GM23248 (cell line): ENCODE measurements around the gene NEK2. TPM values are rescaled to one million over a fixed set of nuclear protein-coding genes. Genes with fewer than 3 reads are reported as not detected.
"Not testable (repeated sequence)": the region's sequence is repeated elsewhere in the genome, so short reads cannot be mapped to it uniquely, and the experiment has no call there.

ENCODE experiments used
- DNase-seq: peaks from one replicate; pipeline ENCODE4 v3.0.0-alpha.2; 2015
- H2AFZ ChIP-seq: fragments of 200-600 bp; sonication (generic); 2 replicates; pipeline ENCODE4 v1.6.1; 2016; ENCODE audit warnings: antibody characterized with exemption
- H3F3A ChIP-seq: fragments of 200-600 bp; sonication (generic); 2 replicates; pipeline ENCODE4 v1.6.1; 2016; ENCODE audit warnings: mild to moderate bottlenecking, antibody characterized with exemption, mixed run types; ENCODE audit not compliant: insufficient read depth
- H3K27ac ChIP-seq: fragments of 200-600 bp; sonication (generic); 2 replicates; pipeline ENCODE4 v1.5.1; 2016; ENCODE audit warnings: mild to moderate bottlenecking
- H3K27me3 ChIP-seq: fragments of 200-600 bp; sonication (generic); replicated peaks from 2 replicates; pipeline ENCODE4 v1.6.1; 2016; ENCODE audit warnings: mild to moderate bottlenecking; ENCODE audit not compliant: insufficient read depth
- H3K36me3 ChIP-seq: fragments of 200-600 bp; sonication (generic); 2 replicates; pipeline ENCODE4 v1.6.1; 2016; ENCODE audit warnings: low read depth, mild to moderate bottlenecking
- H3K4me1 ChIP-seq: fragments of 200-600 bp; sonication (generic); 2 replicates; pipeline ENCODE4 v1.6.1; 2016; ENCODE audit warnings: mild to moderate bottlenecking; ENCODE audit not compliant: insufficient read depth
- H3K4me2 ChIP-seq: fragments of 200-600 bp; sonication (generic); one replicate; pipeline ENCODE4 v1.6.1; 2016; ENCODE audit warnings: mild to moderate bottlenecking; ENCODE audit not compliant: unreplicated experiment
- H3K4me3 ChIP-seq: fragments of 200-600 bp; sonication (generic); 2 replicates; pipeline ENCODE4 v1.5.1; 2016; ENCODE audit warnings: mild to moderate bottlenecking
- H3K79me2 ChIP-seq: fragments of 200-600 bp; sonication (generic); 2 replicates; pipeline ENCODE4 v1.6.1; 2016; ENCODE audit warnings: mild to moderate bottlenecking; ENCODE audit not compliant: insufficient read depth
- H3K9ac ChIP-seq: fragments of 200-600 bp; sonication (generic); 2 replicates; pipeline ENCODE4 v1.6.1; 2016; ENCODE audit warnings: mild to moderate bottlenecking
- H3K9me2 ChIP-seq: fragments of 200-600 bp; sonication (generic); 2 replicates; pipeline ENCODE4 v1.6.1; 2016; ENCODE audit warnings: mixed run types, mild to moderate bottlenecking, moderate library complexity; ENCODE audit not compliant: insufficient read depth
- H3K9me3 ChIP-seq: fragments of 200-600 bp; sonication (generic); one replicate; pipeline ENCODE4 v1.6.1; 2017; ENCODE audit warnings: low read depth
- H4K20me1 ChIP-seq: fragments of 200-600 bp; sonication (generic); 2 replicates; pipeline ENCODE4 v1.6.0; 2016; ENCODE audit not compliant: insufficient read depth
- EZH2 ChIP-seq: fragments of 200-600 bp; sonication (generic); IDR thresholded peaks from 2 replicates; pipeline ENCODE4 v1.6.1; 2018; ENCODE audit warnings: antibody characterized with exemption, mild to moderate bottlenecking; ENCODE audit not compliant: insufficient read depth, poor library complexity, severe bottlenecking
- EZH2phosphoT487 ChIP-seq: fragments of 200-600 bp; sonication (generic); IDR thresholded peaks from 2 replicates; pipeline ENCODE4 v1.6.1; 2018; ENCODE audit warnings: antibody characterized with exemption, moderate library complexity, mild to moderate bottlenecking, low read depth; ENCODE audit not compliant: insufficient read depth
- WGBS, 2 experiments: methylation state at CpG; one replicate each; pipeline ENCODE4 v1.1.6; 2015 to 2017; ENCODE audit warnings: low lambda C conversion rate in 2 of 2, low coverage in 1 of 2; ENCODE audit errors: missing lambda C conversion rate in 2 of 2; 5-methylcytosine and 5-hydroxymethylcytosine counted together
- in situ Hi-C: fragments of 300-500 bp; cut with MboI; formaldehyde crosslinking; loops from 2 replicates; pipeline ENCODE4 v1.15.0; 2020
- polyA plus RNA-seq: library from polyadenylated mRNA; unstranded; fragments of >200 nt; fragmentation: Nextera tagmentation; extraction: Ambion mirVana; gene quantifications from 2 replicates; pipeline ENCODE4 v1.2.1, GENCODE V29; 2016
- total RNA-seq: library from RNA; depleted of rRNA; stranded (reverse); fragments of >200 nt; shearing (Covaris generic); gene quantifications from 2 replicates; pipeline ENCODE4 v1.2.3, GENCODE V29; 2014

NEK2 gene
- total and polyA plus RNA-seq, 2 experiments from 2014 or later = 10.6 to 11.3 TPM

DNA sequence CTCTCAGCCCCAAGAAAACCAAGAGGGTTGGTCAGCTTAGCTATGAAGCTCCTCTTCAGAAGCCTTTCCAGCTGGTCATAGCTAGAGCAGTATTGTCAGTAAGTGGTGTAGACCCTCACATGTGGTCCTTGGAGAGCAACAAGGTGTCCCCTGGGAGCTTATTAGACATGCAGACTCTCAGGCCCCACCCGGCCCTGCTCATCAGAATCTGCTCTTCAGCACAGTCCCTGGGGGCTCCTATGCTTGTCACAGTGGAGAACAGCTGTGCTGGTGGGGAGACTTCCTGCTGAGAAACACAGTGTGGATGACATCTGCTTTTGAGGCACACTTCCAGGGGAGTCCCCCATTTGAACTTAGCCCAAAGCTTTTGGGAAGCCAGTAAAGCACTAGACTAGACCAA is 21.9 kb upstream of the NEK2 start:
- Histone ChIP-seq H3K9me2 (no peaks in the 10 kb centered on the region), H3K36me3 (no peaks in the 10 kb centered on the region), H3K4me3 (no peak overlapping the region), H3K79me2 (no peaks in the 10 kb centered on the region), H3K4me2 (no peak overlapping the region), H4K20me1 (no peaks in the 10 kb centered on the region), H3K27ac (no peak overlapping the region), H3K4me1 (no peaks in the 10 kb centered on the region), H3F3A (no peaks in the 10 kb centered on the region), H3K9me3 (no peaks in the 10 kb centered on the region), H3K27me3 (peaks cover 9% of the 10 kb centered on the region), H2AFZ (no peak overlapping the region), H3K9ac (no peak overlapping the region)
- WGBS, 2 experiments = 45 to 57% methylated on average over 1 of the region's 1 CpG
- no peak for TF ChIP-seq EZH2
- no peak for TF ChIP-seq EZH2phosphoT487
- in situ Hi-C loops = loop anchor here (25.0 kb wide), 1 partner anchor 315 kb away; no protein-coding TSS in a partner anchor
- DNase-seq = no peak

DNA sequence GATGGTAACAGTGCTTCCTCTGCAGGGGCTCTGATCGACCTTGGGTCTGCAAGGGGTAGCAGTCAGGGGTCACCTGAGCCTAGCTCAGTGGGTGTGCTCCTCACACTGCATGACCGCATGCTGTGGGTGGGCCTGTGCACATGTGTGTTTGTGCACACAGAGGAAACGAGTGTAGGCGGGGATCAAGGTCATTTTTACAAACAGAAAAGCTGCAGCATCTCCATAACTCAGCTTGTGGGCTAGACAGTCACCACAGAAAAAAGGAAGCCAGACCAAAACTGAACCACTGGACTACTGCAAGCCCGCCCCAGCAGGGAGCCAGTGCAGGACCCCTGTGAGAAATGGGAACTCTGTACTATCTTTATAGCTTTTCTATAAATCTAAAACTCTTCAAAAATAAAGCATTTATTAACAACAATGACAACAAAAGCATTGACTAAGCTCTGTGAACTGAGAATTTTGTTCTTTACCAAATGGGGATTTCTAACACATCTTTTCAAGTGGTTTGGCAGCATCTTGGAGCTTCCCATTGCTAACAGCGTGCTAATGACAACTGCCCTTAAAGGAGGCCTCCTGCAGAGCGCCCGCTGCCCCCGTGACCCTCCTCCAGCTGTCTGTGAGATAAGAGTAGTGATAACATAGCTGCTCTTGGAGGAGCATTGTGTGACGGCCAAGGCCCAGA is 19.9 kb upstream of the NEK2 start:
- Histone ChIP-seq H3K4me2 (no peak overlapping the region), H3K27me3 (no peaks in the 10 kb centered on the region; the same call in 1 of the 2 replicates), H3K4me3 (no peak overlapping the region), H3K36me3 (no peaks in the 10 kb centered on the region), H4K20me1 (no peaks in the 10 kb centered on the region), H3K4me1 (no peaks in the 10 kb centered on the region), H3K9ac (no peak overlapping the region), H3F3A (no peaks in the 10 kb centered on the region), H3K9me2 (no peaks in the 10 kb centered on the region), H3K79me2 (no peaks in the 10 kb centered on the region), H3K9me3 (no peaks in the 10 kb centered on the region), H2AFZ (no peak overlapping the region), H3K27ac (no peak overlapping the region)
- TF ChIP-seq EZH2 (no peak), EZH2phosphoT487 (no peak)
- DNase-seq = no peak
- in situ Hi-C loops = loop anchor here (25.0 kb wide), 1 partner anchor 317 kb away; no protein-coding TSS in a partner anchor
- WGBS, 2 experiments = 66% methylated on average over 10 of the region's 10 CpGs

DNA sequence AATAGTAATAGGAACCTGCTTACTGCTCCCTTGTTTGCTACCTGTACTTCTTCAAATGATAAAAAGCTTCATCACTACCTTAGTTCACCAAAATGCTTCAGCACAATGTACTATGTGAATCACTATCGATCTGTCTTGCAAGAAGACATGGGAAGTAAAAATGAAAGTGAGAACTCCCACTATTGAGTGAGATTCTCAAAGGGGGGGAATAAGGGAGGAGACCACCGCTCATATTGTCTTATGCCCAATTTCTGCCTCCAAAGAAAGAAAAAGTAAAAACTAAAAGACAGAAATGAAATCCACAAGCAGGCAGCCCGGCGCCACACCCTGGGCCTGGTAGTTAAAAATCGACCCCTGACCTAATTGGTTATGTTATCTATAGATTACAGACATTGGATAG is 18.5 kb upstream of the NEK2 start:
- not testable (repeated sequence) for H3F3A ChIP-seq, H2AFZ ChIP-seq, H4K20me1 ChIP-seq, H3K79me2 ChIP-seq, H3K9ac ChIP-seq, H3K9me2 ChIP-seq, H3K4me2 ChIP-seq, H3K27ac ChIP-seq, H3K4me3 ChIP-seq, H3K4me1 ChIP-seq, H3K9me3 ChIP-seq, DNase-seq, H3K36me3 ChIP-seq, H3K27me3 ChIP-seq
- 81 to 89% methylated on average over 5 of the region's 5 CpGs for WGBS, 2 experiments
- in situ Hi-C loops = loop anchor here (25.0 kb wide), 1 partner anchor 318 kb away; no protein-coding TSS in a partner anchor

DNA sequence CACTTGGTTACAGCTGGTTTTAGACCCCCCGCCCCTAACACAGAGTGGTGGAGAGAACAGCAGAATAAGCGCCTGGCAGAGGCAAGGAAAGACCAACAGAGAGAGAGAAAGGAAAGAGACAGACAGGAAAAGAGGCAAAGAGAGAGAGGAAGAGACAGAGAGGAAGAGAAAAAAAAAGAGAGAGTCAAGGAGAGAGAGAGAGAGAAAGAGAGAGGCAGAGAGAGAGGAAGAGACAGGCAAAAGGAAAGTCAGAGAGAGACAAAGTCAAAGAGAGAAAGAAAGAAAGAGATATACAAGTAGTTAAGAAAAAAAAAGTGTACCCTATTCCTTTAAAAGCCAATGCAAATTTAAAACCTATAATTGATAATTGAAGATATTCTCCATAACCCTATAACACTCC is 13.0 kb upstream of the NEK2 start:
- Histone ChIP-seq H3F3A (no peaks in the 10 kb centered on the region), H3K4me2 (no peak overlapping the region), H3K27ac (no peak overlapping the region), H3K9me2 (no peaks in the 10 kb centered on the region), H3K4me3 (no peak overlapping the region), H3K27me3 (no peaks in the 10 kb centered on the region; the same call in 1 of the 2 replicates), H3K36me3 (no peaks in the 10 kb centered on the region), H3K79me2 (no peaks in the 10 kb centered on the region), H3K9me3 (no peaks in the 10 kb centered on the region), H3K4me1 (no peaks in the 10 kb centered on the region), H3K9ac (no peak overlapping the region), H2AFZ (no peak overlapping the region), H4K20me1 (no peaks in the 10 kb centered on the region)
- in situ Hi-C loops = loop anchor here (10.0 to 25.0 kb wide), 2 partner anchors 324 to 766 kb away; no protein-coding TSS in a partner anchor
- 76 to 100% methylated on average over 2 of the region's 2 CpGs for WGBS, 2 experiments
- no peak for TF ChIP-seq EZH2
- no peak for TF ChIP-seq EZH2phosphoT487
- DNase-seq = no peak
